Smooth muscle cell (in vitro differentiated cells): Measurements from ENCODE around the gene UBL4A. TPM values are rescaled to one million over a fixed set of nuclear protein-coding genes. Genes with fewer than 3 reads are reported as not detected.

Source experiments
- DNase-seq: peaks from one replicate; lab custom pipeline; 2025; ENCODE audit not compliant: unreplicated experiment; lab: John Stamatoyannopoulos, UW
- H2AFZ ChIP-seq: fragments of 200-600 bp; sonication (generic); 2 replicates; pipeline ENCODE4 v1.6.0; 2016; ENCODE audit warnings: antibody characterized with exemption, low read depth, mild to moderate bottlenecking
- H3F3A ChIP-seq: fragments of 200-600 bp; sonication (generic); 2 replicates; pipeline ENCODE4 v1.6.0; 2017; ENCODE audit warnings: antibody characterized with exemption, low read depth
- H3K27ac ChIP-seq: fragments of 200-600 bp; sonication (generic); 2 replicates; pipeline ENCODE4 v1.5.1; 2016; ENCODE audit warnings: low read depth, mild to moderate bottlenecking
- H3K27me3 ChIP-seq: fragments of 200-600 bp; sonication (generic); 2 replicates; pipeline ENCODE4 v1.6.1; 2016; ENCODE audit warnings: low read depth, mild to moderate bottlenecking
- H3K36me3 ChIP-seq: fragments of 200-600 bp; sonication (generic); 2 replicates; pipeline ENCODE4 v1.5.1; 2016; ENCODE audit warnings: low read depth
- H3K4me1 ChIP-seq: fragments of 200-600 bp; sonication (generic); 2 replicates; pipeline ENCODE4 v1.5.1; 2016; ENCODE audit warnings: low read depth
- H3K4me2 ChIP-seq: fragments of 200-600 bp; sonication (generic); 2 replicates; pipeline ENCODE4 v1.6.0; 2016; ENCODE audit warnings: mild to moderate bottlenecking
- H3K4me3 ChIP-seq: fragments of 200-600 bp; sonication (generic); 2 replicates; pipeline ENCODE4 v1.5.1; 2016; ENCODE audit warnings: mild to moderate bottlenecking
- H3K79me2 ChIP-seq: fragments of 200-600 bp; sonication (generic); 2 replicates; pipeline ENCODE4 v1.6.0; 2016; ENCODE audit warnings: low read depth, mild to moderate bottlenecking
- H3K9ac ChIP-seq: fragments of 200-600 bp; sonication (generic); 2 replicates; pipeline ENCODE4 v1.6.0; 2016; ENCODE audit warnings: low read depth
- H3K9me3 ChIP-seq: fragments of 200-600 bp; sonication (generic); replicated peaks from 2 replicates; pipeline ENCODE4 v1.5.1; 2016; ENCODE audit warnings: low read depth
- H4K20me1 ChIP-seq: fragments of 200-600 bp; sonication (generic); 2 replicates; pipeline ENCODE4 v1.6.0; 2016; ENCODE audit warnings: low read depth
- CTCF ChIP-seq: fragments of 200-600 bp; sonication (generic); IDR thresholded peaks from 2 replicates; pipeline ENCODE4 v1.5.1; 2017; ENCODE audit warnings: borderline replicate concordance, mild to moderate bottlenecking, antibody characterized with exemption; ENCODE audit not compliant: insufficient read depth, poor library complexity, severe bottlenecking
- WGBS: methylation state at CpG from one replicate; pipeline ENCODE4 v1.1.7; 2016; ENCODE audit warnings: low lambda C conversion rate; 5-methylcytosine and 5-hydroxymethylcytosine counted together
- polyA plus RNA-seq: library from polyadenylated mRNA; unstranded; fragments of >200 nt; fragmentation: Nextera tagmentation; extraction: Ambion mirVana; gene quantifications from 2 replicates; pipeline ENCODE4 v1.2.1, GENCODE V29; 2016
- total RNA-seq: library from RNA; depleted of rRNA; stranded (reverse); fragments of >200 nt; gene quantifications from 2 replicates; pipeline ENCODE4 v1.2.3, GENCODE V29; 2014

The UBL4A gene
- total and polyA plus RNA-seq, 2 experiments from 2014 or later = 42.1 to 46.9 TPM

- DNase-seq = peak; percentile 70
- H3K4me2 ChIP-seq = peak within 1 kb of the TSS; percentile 85
- no peaks in the 10 kb centered on the region for H4K20me1 ChIP-seq
- H3K79me2 ChIP-seq = peaks cover 5% of the 10 kb centered on the region
- TF ChIP-seq CTCF = no peak
- no peaks in the 10 kb centered on the region for H3K9me3 ChIP-seq
- no peaks in the 10 kb centered on the region for H3K27me3 ChIP-seq
- WGBS = 45% methylated on average over 39 of the region's 71 CpGs
- H3K4me3 ChIP-seq = peak within 1 kb of the TSS; percentile 63
- H3F3A ChIP-seq = no peaks in the 10 kb centered on the region
- H3K36me3 ChIP-seq = no peaks in the 10 kb centered on the region
- peak within 1 kb of the TSS; percentile 86 for H3K9ac ChIP-seq
- peaks cover 3% of the 10 kb centered on the region for H3K4me1 ChIP-seq
- peak within 1 kb of the TSS; percentile 94 for H3K27ac ChIP-seq
- H2AFZ ChIP-seq = peak within 1 kb of the TSS; percentile 42
Measured at GRCh38 chrX:154490414-154491083, 4.1 kb upstream of the UBL4A start, which contains the start of gene SLC10A3. Gene SLC10A3 (minus strand): TSS chrX:154490629. CDS start chrX:154488940, 1,689 bp downstream.

DNA sequence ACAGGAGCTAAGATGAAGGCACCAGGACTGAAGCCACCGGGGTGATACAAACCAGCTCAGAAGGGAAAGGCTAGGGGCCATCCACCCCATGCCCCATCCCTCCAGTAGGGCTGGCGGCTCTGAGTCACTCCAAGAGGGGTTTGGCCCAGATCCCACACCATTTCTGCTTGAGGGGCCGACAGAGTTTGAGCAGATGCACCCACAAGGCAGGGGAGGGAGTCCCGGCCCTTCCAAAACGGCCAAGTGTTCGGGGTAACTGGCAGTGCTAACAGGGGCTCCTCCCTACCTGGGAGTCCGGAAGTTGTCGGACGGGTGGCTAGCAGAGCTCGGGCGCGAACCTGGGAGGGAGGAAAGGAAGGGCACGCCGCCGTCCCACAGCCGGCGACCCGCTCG lies 3.6 kb upstream of the UBL4A start:
- H3K27me3 ChIP-seq = no peaks in the 10 kb centered on the region
- H3K9me3 ChIP-seq = no peaks in the 10 kb centered on the region
- H3K79me2 ChIP-seq = peaks cover 5% of the 10 kb centered on the region
- DNase-seq = peak; percentile 27
- peak overlapping the region; percentile 75 for H3K9ac ChIP-seq
- peak overlapping the region; percentile 81 for H3K4me2 ChIP-seq
- peak overlapping the region; percentile 80 for H3K27ac ChIP-seq
- H3K4me1 ChIP-seq = peaks cover 3% of the 10 kb centered on the region
- H3K4me3 ChIP-seq = peak overlapping the region; percentile 54
- TF ChIP-seq CTCF = no peak
- 42% methylated on average over 15 of the region's 19 CpGs for WGBS
- no peak overlapping the region for H2AFZ ChIP-seq
- no peaks in the 10 kb centered on the region for H3F3A ChIP-seq
- H4K20me1 ChIP-seq = no peaks in the 10 kb centered on the region
- no peaks in the 10 kb centered on the region for H3K36me3 ChIP-seq

DNA sequence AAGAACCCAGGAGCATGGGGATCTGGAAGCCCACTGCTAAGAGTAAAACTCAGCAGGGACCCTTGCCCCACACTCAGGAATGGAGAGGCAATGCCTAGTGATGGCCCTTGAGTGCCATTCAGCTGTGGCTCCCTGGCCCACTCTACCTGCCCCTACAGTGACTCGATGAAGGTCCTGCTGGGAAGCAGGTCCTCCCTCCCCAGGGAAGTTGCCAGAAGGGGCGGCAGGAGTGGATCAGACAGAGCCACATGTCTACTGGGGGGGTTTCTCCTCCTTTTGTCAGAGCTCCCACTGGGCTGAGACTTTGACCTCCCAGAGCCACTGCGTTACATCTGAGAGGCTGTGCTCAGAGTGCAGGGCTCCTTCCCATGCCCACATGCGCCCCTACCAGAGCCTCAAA lies 2.8 kb upstream of the UBL4A start:
- peak overlapping the region; percentile 80 for H3K27ac ChIP-seq
- H3K4me1 ChIP-seq = peaks cover 3% of the 10 kb centered on the region
- H3K4me3 ChIP-seq = peak overlapping the region; percentile 54
- no peaks in the 10 kb centered on the region for H4K20me1 ChIP-seq
- 90% methylated on average over 4 of the region's 4 CpGs for WGBS
- H3K36me3 ChIP-seq = no peaks in the 10 kb centered on the region
- no peaks in the 10 kb centered on the region for H3F3A ChIP-seq
- no peak overlapping the region for H2AFZ ChIP-seq
- H3K9me3 ChIP-seq = no peaks in the 10 kb centered on the region
- no peak overlapping the region for H3K9ac ChIP-seq
- DNase-seq = no peak
- no peak for TF ChIP-seq CTCF
- H3K4me2 ChIP-seq = peak overlapping the region; percentile 81
- no peaks in the 10 kb centered on the region for H3K27me3 ChIP-seq
- peaks cover 11% of the 10 kb centered on the region for H3K79me2 ChIP-seq
